HCT116 (cell line): Measurements from ENCODE around the gene FBXO7. TPM values are rescaled to one million over a fixed set of nuclear protein-coding genes. Genes with fewer than 3 reads are reported as not detected.

Experiments used
- ATAC-seq: fragments of 200-7000 bp; cut with Tn5 transposase; 2 replicates; pipeline ENCODE4 v1.9.1; 2020; ENCODE audit warnings: mild to moderate bottlenecking, moderate library complexity
- BruUV-seq: library from RNA; stranded (reverse); fragments of 400-500 nt; replicated peaks from 2 replicates; lab custom pipeline; 2021; lab: Mats Ljungman, UMichigan
- CTCF ChIA-PET: fragments of 300-600 bp; sonication (Branson Sonifier 250); formaldehyde crosslinking; loops from one replicate; lab custom pipeline; 2021; ENCODE audit warnings: antibody characterized with exemption; lab: Charles Lee
- POLR2A ChIA-PET: fragments of 300-600, 350-600 bp; sonication (Branson Sonifier 250); formaldehyde crosslinking; loops from one replicate; lab custom pipeline; 2021; ENCODE audit warnings: antibody characterized with exemption; lab: Charles Lee
- RAD21 ChIA-PET, 2 experiments: fragments of 300-600 bp; sonication (Branson Sonifier 250); formaldehyde crosslinking; loops; one replicate each; lab custom pipeline; 2023; ENCODE audit warnings: low total read pairs in 2 of 2; ENCODE audit not compliant: uncharacterized antibody in 2 of 2, unreplicated experiment in 2 of 2, low non-redundant PET in 1 of 2; lab: Charles Lee
- DNase-seq: peaks from one replicate; pipeline ENCODE4 v3.0.0-alpha.2; 2010; ENCODE audit warnings: low read depth, low spot score
- H2AFZ ChIP-seq: fragments of 200-600 bp; shearing (Covaris generic), sonication (generic); 2 replicates; pipeline ENCODE4 v1.6.1; 2017; ENCODE audit warnings: low read depth, mixed run types, mixed read lengths, antibody characterized with exemption, low read length; ENCODE audit not compliant: poor library complexity, severe bottlenecking
- H3K27ac ChIP-seq: 2 replicates; pipeline ENCODE4 v1.5.1; 2012; ENCODE audit warnings: low read depth, low read length
- H3K27me3 ChIP-seq: fragments of 200-600 bp; sonication (generic); 2 replicates; pipeline ENCODE4 v1.6.1; 2016; ENCODE audit warnings: mixed run types, low read length, mixed read lengths; ENCODE audit not compliant: insufficient read depth
- H3K36me3 ChIP-seq, 2 experiments: fragments of 200-500 bp in 1 of 2; fragments of 200-600 bp in 1 of 2; sonication (Bioruptor generic) in 1 of 2; sonication (generic) in 1 of 2; 2 replicates each; pipeline versions ENCODE4 v1.5.1 to v1.6.1; 2014 to 2016; ENCODE audit warnings: low read length in 2 of 2, inconsistent platforms in 1 of 2, mixed read lengths in 1 of 2, mixed run types in 1 of 2; ENCODE audit not compliant: insufficient read depth in 2 of 2, control insufficient read depth in 1 of 2
- H3K4me1 ChIP-seq, 2 experiments: fragments of 200-600 bp in 1 of 2; sonication (generic) in 1 of 2; 2 replicates each; pipeline versions ENCODE4 v1.5.1 to v1.6.1; 2012 to 2017; ENCODE audit warnings: low read length in 2 of 2, inconsistent platforms in 1 of 2, mild to moderate bottlenecking in 1 of 2, mixed read lengths in 1 of 2, mixed run types in 1 of 2, moderate library complexity in 1 of 2; ENCODE audit not compliant: insufficient read depth in 2 of 2, control insufficient read depth in 1 of 2
- H3K4me2 ChIP-seq: fragments of 200-600 bp; sonication (generic); 2 replicates; pipeline ENCODE4 v1.6.1; 2017; ENCODE audit warnings: mixed run types, low read length, mixed read lengths
- H3K4me3 ChIP-seq, 2 experiments: fragments of 200-600 bp in 1 of 2; sonication (generic) in 1 of 2; replicated peaks in 1 of 2; 2 replicates each; pipeline ENCODE4 v1.5.1; 2011 to 2016; ENCODE audit warnings: low read length in 2 of 2, control low read depth in 1 of 2, low read depth in 1 of 2, mild to moderate bottlenecking in 1 of 2, mixed read lengths in 1 of 2, mixed run types in 1 of 2
- H3K79me2 ChIP-seq: fragments of 200-600 bp; sonication (generic); 2 replicates; pipeline ENCODE4 v1.6.1; 2017; ENCODE audit warnings: mild to moderate bottlenecking, mixed run types, low read length, moderate library complexity, mixed read lengths; ENCODE audit not compliant: insufficient read depth
- H3K9ac ChIP-seq: fragments of 200-600 bp; sonication (generic); 2 replicates; pipeline ENCODE4 v1.6.1; 2016; ENCODE audit warnings: low read length, mixed read lengths
- H3K9me2 ChIP-seq: fragments of 200-600 bp; sonication (generic), shearing (Covaris generic); 2 replicates; pipeline ENCODE4 v1.6.1; 2017; ENCODE audit warnings: mixed run types, mild to moderate bottlenecking, moderate library complexity; ENCODE audit not compliant: insufficient read depth
- H3K9me3 ChIP-seq, 2 experiments: fragments of 200-500 bp in 1 of 2; fragments of 200-600 bp in 1 of 2; sonication (Bioruptor generic) in 1 of 2; sonication (generic) in 1 of 2; 2 replicates each; pipeline ENCODE4 v1.6.1; 2014 to 2017; ENCODE audit warnings: low read length in 2 of 2, mixed read lengths in 2 of 2, inconsistent platforms in 1 of 2, low read depth in 1 of 2, mild to moderate bottlenecking in 1 of 2, mixed run types in 1 of 2, moderate library complexity in 1 of 2; ENCODE audit not compliant: control insufficient read depth in 1 of 2, insufficient read depth in 1 of 2
- H4K20me1 ChIP-seq: fragments of 200-600 bp; sonication (generic), shearing (Covaris generic); 2 replicates; pipeline ENCODE4 v1.6.1; 2017; ENCODE audit warnings: mixed run types, mild to moderate bottlenecking, moderate library complexity; ENCODE audit not compliant: insufficient read depth
- ATF3 ChIP-seq: IDR thresholded peaks from 2 replicates; pipeline ENCODE4 v1.6.1; 2012
- CBX3 ChIP-seq: IDR thresholded peaks from 2 replicates; pipeline ENCODE4 v1.6.1; 2012; ENCODE audit warnings: low read depth
- CEBPB ChIP-seq: IDR thresholded peaks from 2 replicates; pipeline ENCODE4 v1.6.1; 2012; ENCODE audit warnings: low read depth
- EGR1 ChIP-seq: IDR thresholded peaks from 2 replicates; pipeline ENCODE4 v1.6.1; 2012; ENCODE audit warnings: low read depth
- ELF1 ChIP-seq: IDR thresholded peaks from 2 replicates; pipeline ENCODE4 v1.6.1; 2012; ENCODE audit warnings: low read depth, borderline replicate concordance
- EZH2 ChIP-seq: fragments of 200-600 bp; sonication (generic); IDR thresholded peaks from 2 replicates; pipeline ENCODE4 v1.6.1; 2017; ENCODE audit warnings: antibody characterized with exemption, mixed run types
- EZH2phosphoT487 ChIP-seq: fragments of 200-600 bp; IDR thresholded peaks from 2 replicates; pipeline ENCODE4 v1.6.1; 2018; ENCODE audit warnings: antibody characterized with exemption, borderline replicate concordance
- JUND ChIP-seq: IDR thresholded peaks from 2 replicates; pipeline ENCODE4 v1.6.1; 2012
- POLR2A ChIP-seq: IDR thresholded peaks from 2 replicates; pipeline ENCODE4 v1.7.0; 2011; ENCODE audit warnings: borderline replicate concordance; ENCODE audit not compliant: insufficient read depth, insufficient read length; ENCODE audit errors: extremely low read depth
- POLR2AphosphoS5 ChIP-seq: IDR thresholded peaks from 2 replicates; pipeline ENCODE4 v1.6.1; 2011; ENCODE audit warnings: mild to moderate bottlenecking, low read depth, low read length, moderate library complexity
- SP1 ChIP-seq: IDR thresholded peaks from 2 replicates; pipeline ENCODE4 v1.6.1; 2012; ENCODE audit warnings: low read depth
- SRF ChIP-seq: IDR thresholded peaks from 2 replicates; pipeline ENCODE4 v1.6.1; 2012; ENCODE audit warnings: low read depth
- TCF7L2 ChIP-seq: IDR thresholded peaks from 2 replicates; pipeline ENCODE4 v1.7.0; 2011; ENCODE audit warnings: borderline replicate concordance, inconsistent platforms; ENCODE audit not compliant: insufficient read depth, insufficient read length; ENCODE audit errors: extremely low read depth
- YY1 ChIP-seq: IDR thresholded peaks from 2 replicates; pipeline ENCODE4 v1.6.1; 2011; ENCODE audit warnings: low read length, low read depth, moderate library complexity, mild to moderate bottlenecking; ENCODE audit not compliant: insufficient replicate concordance; ENCODE audit errors: extremely low read depth
- ZFX ChIP-seq: fragments of 450-650 bp; IDR thresholded peaks from 2 replicates; pipeline ENCODE4 v1.6.1; 2017
- intact Hi-C: fragments of 100-400 bp; cut with micrococcal nuclease; formaldehyde crosslinking; loops from 2 replicates; pipeline ENCODE4 v1.10.0; 2022
- total RNA-seq: library from RNA; stranded (reverse); gene quantifications from one replicate; pipeline ENCODE4 v1.2.1, GENCODE V29; 2021; ENCODE audit not compliant: unreplicated experiment
- TF ChIP-seq, protein P1 (sequence below): IDR thresholded peaks from 2 replicates; pipeline ENCODE4 v1.6.1; 2011; ENCODE audit warnings: mild to moderate bottlenecking, low read length, moderate library complexity; ENCODE audit not compliant: insufficient replicate concordance; ENCODE audit errors: extremely low read depth
- TF ChIP-seq, protein P2 (sequence below), 3 experiments: fragments of 200-600 bp in 1 of 3; sonication (generic) in 1 of 3; IDR thresholded peaks in 2 of 3; conservative IDR thresholded peaks in 1 of 3; 2 replicates each; pipeline ENCODE4 v1.5.1; 2012 to 2017; ENCODE audit warnings: low read depth in 2 of 3, low read length in 2 of 3, antibody characterized with exemption in 1 of 3, borderline replicate concordance in 1 of 3, control low read depth in 1 of 3, mild to moderate bottlenecking in 1 of 3, mixed read lengths in 1 of 3, mixed run types in 1 of 3, moderate library complexity in 1 of 3; ENCODE audit not compliant: insufficient read depth in 1 of 3
- TF ChIP-seq, protein P3 (sequence below): IDR thresholded peaks from 2 replicates; pipeline ENCODE4 v1.6.1; 2012; ENCODE audit warnings: low read depth

Gene FBXO7
- total RNA-seq, 1 experiment from 2014 or later = 69.2 TPM

DNA sequence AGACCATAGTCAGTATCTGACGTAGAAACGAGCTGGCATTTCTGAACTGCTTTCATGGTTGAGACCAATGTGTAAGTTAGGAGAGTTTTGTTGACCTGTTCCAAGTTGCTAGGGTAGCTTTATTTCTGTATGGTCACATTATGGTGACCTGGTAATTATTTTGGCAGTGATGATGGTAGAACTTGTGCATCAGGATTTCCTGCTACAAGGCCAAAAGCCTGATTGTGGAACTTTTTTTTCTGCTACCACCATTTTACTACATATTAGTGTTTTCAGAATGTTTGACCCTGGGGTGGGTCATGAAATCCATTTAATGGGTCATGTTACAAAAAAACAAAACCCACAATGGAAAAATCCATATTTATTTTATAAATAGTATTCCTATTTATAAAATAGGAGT lies 18.9 kb downstream of the FBXO7 start (continued):
- TF ChIP-seq, protein P1, sequence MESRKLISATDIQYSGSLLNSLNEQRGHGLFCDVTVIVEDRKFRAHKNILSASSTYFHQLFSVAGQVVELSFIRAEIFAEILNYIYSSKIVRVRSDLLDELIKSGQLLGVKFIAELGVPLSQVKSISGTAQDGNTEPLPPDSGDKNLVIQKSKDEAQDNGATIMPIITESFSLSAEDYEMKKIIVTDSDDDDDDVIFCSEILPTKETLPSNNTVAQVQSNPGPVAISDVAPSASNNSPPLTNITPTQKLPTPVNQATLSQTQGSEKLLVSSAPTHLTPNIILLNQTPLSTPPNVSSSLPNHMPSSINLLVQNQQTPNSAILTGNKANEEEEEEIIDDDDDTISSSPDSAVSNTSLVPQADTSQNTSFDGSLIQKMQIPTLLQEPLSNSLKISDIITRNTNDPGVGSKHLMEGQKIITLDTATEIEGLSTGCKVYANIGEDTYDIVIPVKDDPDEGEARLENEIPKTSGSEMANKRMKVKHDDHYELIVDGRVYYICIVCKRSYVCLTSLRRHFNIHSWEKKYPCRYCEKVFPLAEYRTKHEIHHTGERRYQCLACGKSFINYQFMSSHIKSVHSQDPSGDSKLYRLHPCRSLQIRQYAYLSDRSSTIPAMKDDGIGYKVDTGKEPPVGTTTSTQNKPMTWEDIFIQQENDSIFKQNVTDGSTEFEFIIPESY = no peak
- TF ChIP-seq SRF (no peak), POLR2A (no peak), ZFX (no peak), EGR1 (no peak), POLR2AphosphoS5 (no peak), EZH2 (no peak), ATF3 (no peak), EZH2phosphoT487 (no peak), YY1 (no peak)
- TF ChIP-seq, protein P2, sequence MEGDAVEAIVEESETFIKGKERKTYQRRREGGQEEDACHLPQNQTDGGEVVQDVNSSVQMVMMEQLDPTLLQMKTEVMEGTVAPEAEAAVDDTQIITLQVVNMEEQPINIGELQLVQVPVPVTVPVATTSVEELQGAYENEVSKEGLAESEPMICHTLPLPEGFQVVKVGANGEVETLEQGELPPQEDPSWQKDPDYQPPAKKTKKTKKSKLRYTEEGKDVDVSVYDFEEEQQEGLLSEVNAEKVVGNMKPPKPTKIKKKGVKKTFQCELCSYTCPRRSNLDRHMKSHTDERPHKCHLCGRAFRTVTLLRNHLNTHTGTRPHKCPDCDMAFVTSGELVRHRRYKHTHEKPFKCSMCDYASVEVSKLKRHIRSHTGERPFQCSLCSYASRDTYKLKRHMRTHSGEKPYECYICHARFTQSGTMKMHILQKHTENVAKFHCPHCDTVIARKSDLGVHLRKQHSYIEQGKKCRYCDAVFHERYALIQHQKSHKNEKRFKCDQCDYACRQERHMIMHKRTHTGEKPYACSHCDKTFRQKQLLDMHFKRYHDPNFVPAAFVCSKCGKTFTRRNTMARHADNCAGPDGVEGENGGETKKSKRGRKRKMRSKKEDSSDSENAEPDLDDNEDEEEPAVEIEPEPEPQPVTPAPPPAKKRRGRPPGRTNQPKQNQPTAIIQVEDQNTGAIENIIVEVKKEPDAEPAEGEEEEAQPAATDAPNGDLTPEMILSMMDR (IDR thresholded peaks at IDR 0.05 in 2 of 3, conservative IDR thresholded peaks at IDR 0.05 in 1 of 3; ENCODE audit: borderline replicate concordance in 1 of 3, insufficient read depth in 1 of 3, low read depth in 2 of 3, low read length in 2 of 3) = no peak

DNA sequence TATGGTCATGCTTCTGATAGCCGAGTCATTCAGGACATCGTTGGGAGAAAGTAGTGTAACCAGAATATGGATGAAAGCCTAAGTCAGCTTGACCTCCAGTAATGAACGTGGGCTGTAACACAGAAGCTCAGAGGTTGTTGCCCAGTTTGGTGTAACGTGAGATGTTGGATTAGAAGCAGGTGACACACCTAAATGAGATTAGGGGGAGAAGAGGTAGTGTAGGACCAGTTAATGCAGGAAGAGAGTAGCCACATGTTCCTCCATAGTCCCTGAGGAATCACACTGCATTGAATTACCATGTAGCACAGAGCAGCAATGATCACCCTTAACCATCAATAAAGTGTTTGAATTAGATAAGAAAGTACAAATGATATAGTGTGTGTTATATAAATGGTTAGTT lies 20.4 kb downstream of the FBXO7 start:
- no peak overlapping the region for H3K4me3 ChIP-seq
- H3K79me2 ChIP-seq = no peaks in the 10 kb centered on the region; the same call in 1 of the 2 replicates
- H3K27ac ChIP-seq = no peak overlapping the region
- no peaks in the 10 kb centered on the region for H3K4me1 ChIP-seq
- peaks cover 53 to 60% of the 10 kb centered on the region in 2 experiments for H3K36me3 ChIP-seq
- no peak overlapping the region for H2AFZ ChIP-seq
- no peak for DNase-seq
- H3K27me3 ChIP-seq = no peaks in the 10 kb centered on the region
- H3K4me2 ChIP-seq = no peak overlapping the region
- H3K9me3 ChIP-seq = no peaks in the 10 kb centered on the region
- no peaks in the 10 kb centered on the region for H4K20me1 ChIP-seq
- CTCF ChIA-PET = no interaction called here
- POLR2A ChIA-PET = no interaction called here
- no peaks in the 10 kb centered on the region for H3K9me2 ChIP-seq
- RAD21 ChIA-PET = no interaction called here
- intact Hi-C loops = no loop called here
- no peak for ATAC-seq
- no TSS peak for BruUV-seq
- H3K9ac ChIP-seq = no peak overlapping the region
- TF ChIP-seq SP1 (no peak), TCF7L2 (no peak), ATF3 (no peak), YY1 (no peak), EGR1 (no peak), ELF1 (no peak), CBX3 (no peak), JUND (no peak), POLR2A (no peak), SRF (no peak), CEBPB (no peak)
- TF ChIP-seq, protein P3, sequence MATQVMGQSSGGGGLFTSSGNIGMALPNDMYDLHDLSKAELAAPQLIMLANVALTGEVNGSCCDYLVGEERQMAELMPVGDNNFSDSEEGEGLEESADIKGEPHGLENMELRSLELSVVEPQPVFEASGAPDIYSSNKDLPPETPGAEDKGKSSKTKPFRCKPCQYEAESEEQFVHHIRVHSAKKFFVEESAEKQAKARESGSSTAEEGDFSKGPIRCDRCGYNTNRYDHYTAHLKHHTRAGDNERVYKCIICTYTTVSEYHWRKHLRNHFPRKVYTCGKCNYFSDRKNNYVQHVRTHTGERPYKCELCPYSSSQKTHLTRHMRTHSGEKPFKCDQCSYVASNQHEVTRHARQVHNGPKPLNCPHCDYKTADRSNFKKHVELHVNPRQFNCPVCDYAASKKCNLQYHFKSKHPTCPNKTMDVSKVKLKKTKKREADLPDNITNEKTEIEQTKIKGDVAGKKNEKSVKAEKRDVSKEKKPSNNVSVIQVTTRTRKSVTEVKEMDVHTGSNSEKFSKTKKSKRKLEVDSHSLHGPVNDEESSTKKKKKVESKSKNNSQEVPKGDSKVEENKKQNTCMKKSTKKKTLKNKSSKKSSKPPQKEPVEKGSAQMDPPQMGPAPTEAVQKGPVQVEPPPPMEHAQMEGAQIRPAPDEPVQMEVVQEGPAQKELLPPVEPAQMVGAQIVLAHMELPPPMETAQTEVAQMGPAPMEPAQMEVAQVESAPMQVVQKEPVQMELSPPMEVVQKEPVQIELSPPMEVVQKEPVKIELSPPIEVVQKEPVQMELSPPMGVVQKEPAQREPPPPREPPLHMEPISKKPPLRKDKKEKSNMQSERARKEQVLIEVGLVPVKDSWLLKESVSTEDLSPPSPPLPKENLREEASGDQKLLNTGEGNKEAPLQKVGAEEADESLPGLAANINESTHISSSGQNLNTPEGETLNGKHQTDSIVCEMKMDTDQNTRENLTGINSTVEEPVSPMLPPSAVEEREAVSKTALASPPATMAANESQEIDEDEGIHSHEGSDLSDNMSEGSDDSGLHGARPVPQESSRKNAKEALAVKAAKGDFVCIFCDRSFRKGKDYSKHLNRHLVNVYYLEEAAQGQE = no peak
